Measurements from ENCODE around the gene MYMX.
A peak's percentile ranks its signal among the peaks of the same experiment; 100 is the strongest.
"Not testable (repeated sequence)": the region's sequence is repeated elsewhere in the genome, so short reads cannot be mapped to it uniquely, and the experiment has no call there.

MYMX gene

GRCh38 chr6:44228836-44229235, 12.1 kb downstream of the MYMX start:
- FAIRE-seq = no peak
- no peak for DNase-seq (ENCODE audit: extremely low spot score, insufficient read length, low read depth)

- no peak for FAIRE-seq
- no peak for DNase-seq (ENCODE audit: extremely low spot score, insufficient read length, low read depth)
Observed at GRCh38 chr6:44229376-44230033, 12.8 kb downstream of the MYMX start.

GRCh38 chr6:44230034-44230675, 13.4 kb downstream of the MYMX start:
- FAIRE-seq (no peak), DNase-seq (ENCODE audit: extremely low spot score, insufficient read length, low read depth) (no peak)

- FAIRE-seq; DNase-seq (ENCODE audit: extremely low spot score, insufficient read length, low read depth): not testable (repeated sequence)
Observed at GRCh38 chr6:44231426-44231825, 14.7 kb downstream of the MYMX start.

GRCh38 chr6:44232676-44233566, 16.2 kb downstream of the MYMX start:
- FAIRE-seq (no peak), DNase-seq (ENCODE audit: extremely low spot score, insufficient read length, low read depth) (no peak)

- FAIRE-seq (no peak), DNase-seq (ENCODE audit: extremely low spot score, insufficient read length, low read depth) (no peak)
Observed at GRCh38 chr6:44233567-44234100, 16.9 kb downstream of the MYMX start.

- FAIRE-seq (no peak), DNase-seq (ENCODE audit: extremely low spot score, insufficient read length, low read depth) (no peak)
Observed at GRCh38 chr6:44234101-44235025, 17.6 kb downstream of the MYMX start.

- DNase-seq (ENCODE audit: extremely low spot score, insufficient read length, low read depth) (no peak), FAIRE-seq (no peak)
Observed at GRCh38 chr6:44235269-44235668, 18.5 kb downstream of the MYMX start.

GRCh38 chr6:44235891-44236516, 19.3 kb downstream of the MYMX start:
- FAIRE-seq (no peak), DNase-seq (ENCODE audit: extremely low spot score, insufficient read length, low read depth) (no peak)

- DNase-seq (ENCODE audit: extremely low spot score, insufficient read length, low read depth) = no peak
- peak; percentile 87 for FAIRE-seq
Observed at GRCh38 chr6:44237021-44237812, 20.5 kb downstream of the MYMX start.

GRCh38 chr6:44237813-44238433, 21.2 kb downstream of the MYMX start:
- DNase-seq (ENCODE audit: extremely low spot score, insufficient read length, low read depth) = peak; percentile 73
- peak; percentile 29 for FAIRE-seq

- DNase-seq (ENCODE audit: extremely low spot score, insufficient read length, low read depth) = no peak
Observed at GRCh38 chr6:44238687-44239350, 22.1 kb downstream of the MYMX start.

GRCh38 chr6:44243345-44243744, 26.6 kb downstream of the MYMX start:
- DNase-seq (ENCODE audit: extremely low spot score, insufficient read length, low read depth) = no peak
- no peak for FAIRE-seq

More at GRCh38 chr6:44238687-44239350, 22.1 kb downstream of the MYMX start:
- no peak for FAIRE-seq

GRCh38 chr6:44245391-44245911, 28.7 kb downstream of the MYMX start:
- DNase-seq (ENCODE audit: extremely low spot score, insufficient read length, low read depth) (no peak), FAIRE-seq (no peak)

- DNase-seq (ENCODE audit: extremely low spot score, insufficient read length, low read depth) (no peak), FAIRE-seq (peak; percentile 45)
Observed at GRCh38 chr6:44245912-44246662, 29.4 kb downstream of the MYMX start.

- FAIRE-seq (peak; percentile 91), DNase-seq (ENCODE audit: extremely low spot score, insufficient read length, low read depth) (peak; percentile 91)
Observed at GRCh38 chr6:44246663-44247337, 30.1 kb downstream of the MYMX start, which contains the start of gene HSP90AB1. TSS of gene HSP90AB1 (plus strand) at chr6:44247101. CDS start at chr6:44248630, 1,529 bp downstream.
